Cortex of kidney (tissue), 1 donor: ENCODE data around the gene SLCO1B1.
"Not testable (repeated sequence)": the region's sequence is repeated elsewhere in the genome, so short reads cannot be mapped to it uniquely, and the experiment has no call there.

Experiments
- DNase-seq: peaks from one replicate; lab custom pipeline; 2025; lab: John Stamatoyannopoulos, UW

SLCO1B1 gene

GRCh38 chr12:21130998-21131397, at the start of gene SLCO1B1:
Gene SLCO1B1, plus strand, starts transcription at chr12:21131194. Its CDS starts 10,381 bp downstream, at chr12:21141575.
- no peak for DNase-seq

GRCh38 chr12:21084753-21085152, 46.2 kb upstream of the SLCO1B1 start:
- DNase-seq: not testable (repeated sequence)

GRCh38 chr12:21111732-21112131, 19.3 kb upstream of the SLCO1B1 start:
- DNase-seq: no peak

GRCh38 chr12:21113266-21113665, 17.7 kb upstream of the SLCO1B1 start:
- DNase-seq: no peak

GRCh38 chr12:21117995-21118394, 13.0 kb upstream of the SLCO1B1 start:
- no peak for DNase-seq

- DNase-seq: no peak
Observed at GRCh38 chr12:21118760-21119159, 12.2 kb upstream of the SLCO1B1 start.

GRCh38 chr12:21129351-21129750, 1.6 kb upstream of the SLCO1B1 start:
- DNase-seq: no peak

- DNase-seq: no peak
Observed at GRCh38 chr12:21129906-21130305, 1.1 kb upstream of the SLCO1B1 start.

GRCh38 chr12:21137318-21137999, 6.5 kb downstream of the SLCO1B1 start:
- not testable (repeated sequence) for DNase-seq

GRCh38 chr12:21138016-21138415, 7.0 kb downstream of the SLCO1B1 start:
- no peak for DNase-seq

- no peak for DNase-seq
Observed at GRCh38 chr12:21144309-21144708, 13.3 kb downstream of the SLCO1B1 start.

- not testable (repeated sequence) for DNase-seq
Observed at GRCh38 chr12:21149861-21150260, 18.9 kb downstream of the SLCO1B1 start.

- no peak for DNase-seq
Observed at GRCh38 chr12:21151184-21151583, 20.2 kb downstream of the SLCO1B1 start.

- no peak for DNase-seq
Observed at GRCh38 chr12:21155522-21156351, 24.7 kb downstream of the SLCO1B1 start.

- DNase-seq: no peak
Observed at GRCh38 chr12:21165048-21165447, 34.1 kb downstream of the SLCO1B1 start.

- DNase-seq: no peak
Observed at GRCh38 chr12:21169878-21170472, 39.0 kb downstream of the SLCO1B1 start.

- no peak for DNase-seq
Observed at GRCh38 chr12:21172079-21172478, 41.1 kb downstream of the SLCO1B1 start.

- no peak for DNase-seq
Observed at GRCh38 chr12:21183721-21184275, 52.8 kb downstream of the SLCO1B1 start.

GRCh38 chr12:21190016-21190415, 59.0 kb downstream of the SLCO1B1 start:
- DNase-seq: no peak

- DNase-seq: not testable (repeated sequence)
Observed at GRCh38 chr12:21214433-21214832, 83.4 kb downstream of the SLCO1B1 start.

GRCh38 chr12:21219206-21219605, 88.2 kb downstream of the SLCO1B1 start:
- no peak for DNase-seq

- no peak for DNase-seq
Observed at GRCh38 chr12:21220266-21220665, 89.3 kb downstream of the SLCO1B1 start.

- no peak for DNase-seq
Observed at GRCh38 chr12:21221072-21221471, 90.1 kb downstream of the SLCO1B1 start.
